ENCODE results near the gene C2orf66. TPM values are rescaled to one million over a fixed set of nuclear protein-coding genes. Genes with fewer than 3 reads are reported as not detected.

Gene C2orf66
- total RNA-seq (2022; extraction: Qiagen RNA extraction): 0.06 to 0.13 TPM (median 0.07 TPM) in 3 of 5 replicates, not detected in the others

DNA sequence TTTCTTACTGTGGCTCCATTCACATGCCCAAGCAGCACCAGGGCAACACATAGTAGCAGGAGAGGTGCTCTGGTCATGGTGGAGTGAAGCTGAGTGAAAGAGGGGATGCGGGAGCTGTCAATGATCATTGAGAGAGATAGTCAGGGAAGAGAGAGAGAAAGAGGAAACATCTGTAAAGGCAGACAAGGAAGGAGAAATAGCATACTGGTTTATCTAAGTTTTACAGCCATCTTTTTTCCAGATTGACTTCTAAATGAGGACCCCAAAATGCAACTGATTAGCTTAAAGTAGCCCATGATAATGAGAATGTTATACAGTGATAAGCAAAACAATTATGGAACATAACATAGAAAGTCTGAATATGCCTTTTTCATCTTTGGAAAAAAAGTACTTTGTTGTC, at the start of gene C2orf66:
TSS of gene C2orf66 (minus strand) at position 96 of the 400 bp plus-strand sequence. CDS start at position 77, 19 bp downstream.

Other genes starting within 250 kb of the C2orf66 start
- 1.3 to 1.9 TPM (median 1.7 TPM) in 5 replicates for gene HECW2, start 215.8 kb downstream of the C2orf66 start, total RNA-seq (2022; extraction: Qiagen RNA extraction)
- gene CCDC150, start 169.6 kb downstream of the C2orf66 start, total RNA-seq (2022; extraction: Qiagen RNA extraction): 3.8 to 5.1 TPM (median 4.8 TPM) in 5 replicates
- gene GTF3C3, start 9.7 kb downstream of the C2orf66 start, total RNA-seq (2022; extraction: Qiagen RNA extraction): 18.1 to 23.7 TPM (median 19.0 TPM) in 5 replicates
- 1.8 to 2.9 TPM (median 2.7 TPM) in 5 replicates for gene PGAP1, start 117.4 kb upstream of the C2orf66 start, total RNA-seq (2022; extraction: Qiagen RNA extraction)